Testis (tissue), 2 donors: ENCODE results near the gene PTPRD.

Experiments
- CTCF ChIP-seq, 3 experiments: fragments of 450-650 bp in 2 of 3; fragments of 200-600 bp in 1 of 3; sonication (generic) in 1 of 3; IDR thresholded peaks; one replicate each; pipeline ENCODE4 v1.5.1; 2016 to 2019; ENCODE audit warnings: antibody characterized with exemption in 3 of 3, mild to moderate bottlenecking in 2 of 3, moderate library complexity in 1 of 3
- POLR2A ChIP-seq: fragments of 450-650 bp; IDR thresholded peaks from one replicate; pipeline ENCODE4 v1.6.1; 2017; ENCODE audit warnings: antibody characterized with exemption, mild to moderate bottlenecking, moderate library complexity

GRCh38 chr9:8855046-8855445 lies 1757.8 kb downstream of the PTPRD start:
- TF ChIP-seq CTCF (IDR thresholded peaks at IDR 0.05) (peak in 1 of 3 experiments; percentile 9), POLR2A (no peak)
